ENCODE measurements around the gene TADA2B.

DNA sequence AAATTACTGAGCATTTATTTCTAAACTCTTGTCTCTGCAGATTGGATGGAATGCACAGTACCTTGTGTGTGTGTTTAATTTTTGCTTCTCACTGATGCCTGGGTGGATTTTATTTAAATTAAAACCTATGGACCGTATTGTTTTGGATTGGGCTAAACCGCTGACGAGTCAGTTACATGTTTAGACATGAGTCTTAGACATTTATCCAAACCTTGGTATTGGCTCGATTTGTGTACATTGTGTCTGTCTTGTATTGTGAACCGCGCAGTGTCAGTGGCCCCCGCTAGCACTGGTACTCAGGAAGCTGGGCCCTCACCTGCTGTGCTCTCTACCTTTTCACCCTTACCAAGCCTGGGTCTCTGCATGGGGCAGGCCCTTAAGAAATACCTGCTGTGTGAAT, 40.8 kb upstream of the TADA2B start:
- TF ChIP-seq YY1 (IDR thresholded peaks at IDR 0.05; ENCODE audit: insufficient read depth, insufficient read length) (no peak), SUZ12 (IDR thresholded peaks at IDR 0.05; ENCODE audit: extremely low read depth, insufficient read depth, insufficient read length) (no peak)

Measured in NT2/D1 (cell line).